Thyroid gland (tissue), 4 donors: Measurements from ENCODE around the gene COX6A1. TPM values are rescaled to one million over a fixed set of nuclear protein-coding genes. Genes with fewer than 3 reads are reported as not detected.
A peak's percentile ranks its signal among the peaks of the same experiment; 100 is the strongest.

Source experiments
- DNase-seq, 2 donors: peaks; one replicate each; pipeline ENCODE4 v3.0.0-alpha.2; 2019
- H3K27ac ChIP-seq, 3 donors: fragments of 200-600 bp; sonication (generic); 1 replicate in 2 of 3; 2 replicates in 1 of 3; pipeline ENCODE4 v1.5.1; 2016 to 2019; ENCODE audit warnings: mild to moderate bottlenecking in 1 of 3, moderate library complexity in 1 of 3
- H3K27me3 ChIP-seq: fragments of 200-600 bp; sonication (generic); one replicate; pipeline ENCODE4 v1.5.1; 2019
- H3K36me3 ChIP-seq, 2 donors: fragments of 200-600 bp; sonication (generic); one replicate each; pipeline ENCODE4 v1.5.1; 2016 to 2019
- H3K4me1 ChIP-seq, 2 donors: fragments of 200-600 bp; sonication (generic); one replicate each; pipeline ENCODE4 v1.5.1; 2017 to 2019
- H3K4me3 ChIP-seq, 3 donors: fragments of 200-600 bp; sonication (generic); replicated peaks in 1 of 3; 1 replicate in 2 of 3; 2 replicates in 1 of 3; pipeline ENCODE4 v1.5.1; 2016; ENCODE audit warnings: mild to moderate bottlenecking in 1 of 3
- H3K9me3 ChIP-seq: fragments of 200-600 bp; sonication (generic); one replicate; pipeline ENCODE4 v1.5.1; 2017
- CTCF ChIP-seq, 6 experiments: fragments of 200-600 bp in 3 of 6; fragments of 450-650 bp in 3 of 6; sonication (generic) in 3 of 6; IDR thresholded peaks; one replicate each; pipeline ENCODE4 v1.5.1; 2016 to 2019; ENCODE audit warnings: antibody characterized with exemption in 6 of 6, mild to moderate bottlenecking in 2 of 6, inconsistent platforms in 1 of 6, moderate library complexity in 1 of 6
- POLR2A ChIP-seq, 2 donors: fragments of 450-650 bp; IDR thresholded peaks; one replicate each; pipeline ENCODE4 v1.6.1; 2017; ENCODE audit warnings: antibody characterized with exemption in 2 of 2, mild to moderate bottlenecking in 2 of 2, moderate library complexity in 1 of 2
- WGBS, 2 donors: methylation state at CpG; one replicate each; pipeline ENCODE4 v1.1.5; 2017; 5-methylcytosine and 5-hydroxymethylcytosine counted together
- intact Hi-C: fragments of 100-400 bp; cut with DNase I; formaldehyde crosslinking; loops from one replicate; pipeline ENCODE4 v1.15.1; 2023
- total RNA-seq, 4 donors: library from RNA; depleted of rRNA; stranded (reverse); fragments of >200 nt; gene quantifications; one replicate each; pipeline ENCODE4 v1.2.3, GENCODE V29; 2016

Gene COX6A1
- total RNA-seq, 4 donors from 2014 or later, result 511 to 1,033 (median 687) TPM

- Histone ChIP-seq H3K4me3 (no peak overlapping the region), H3K27ac (no peak overlapping the region), H3K36me3 (peaks cover 6 to 7% of the 10 kb centered on the region in 2 donors), H3K27me3 (no peaks in the 10 kb centered on the region), H3K4me1 (no peaks in the 10 kb centered on the region), H3K9me3 (no peaks in the 10 kb centered on the region)
- WGBS, 2 donors, result 92 to 94% methylated on average over 3 of the region's 3 CpGs
- TF ChIP-seq CTCF (IDR thresholded peaks at IDR 0.05) (no peak), POLR2A (IDR thresholded peaks at IDR 0.05) (no peak)
- DNase-seq, result no peak
- intact Hi-C loops, result no loop called here
Measured at GRCh38 chr12:120453060-120453750, 15.3 kb downstream of the COX6A1 start.

GRCh38 chr12:120453977-120454376 is 16.1 kb downstream of the COX6A1 start:
- DNase-seq, result no peak
- no peaks in the 10 kb centered on the region for H3K27me3 ChIP-seq
- H3K36me3 ChIP-seq, result peaks cover 12 to 14% of the 10 kb centered on the region in 2 donors
- intact Hi-C loops, result no loop called here
- no peak overlapping the region for H3K4me3 ChIP-seq
- H3K27ac ChIP-seq, result no peak overlapping the region
- peak in 5 of 6 experiments; percentile 4 to 58 (median 36) for TF ChIP-seq CTCF (IDR thresholded peaks at IDR 0.05)
- no peak for TF ChIP-seq POLR2A (IDR thresholded peaks at IDR 0.05)
- no peaks in the 10 kb centered on the region for H3K4me1 ChIP-seq
- 71 to 81% methylated on average over 4 of the region's 4 CpGs for WGBS, 2 donors
- no peaks in the 10 kb centered on the region for H3K9me3 ChIP-seq

- DNase-seq, result no peak
- Histone ChIP-seq H3K36me3 (peaks cover 24 to 26% of the 10 kb centered on the region in 2 donors), H3K4me1 (no peaks in the 10 kb centered on the region), H3K27ac (no peak overlapping the region), H3K9me3 (no peaks in the 10 kb centered on the region), H3K4me3 (no peak overlapping the region), H3K27me3 (no peaks in the 10 kb centered on the region)
- WGBS, 2 donors, result 79 to 82% methylated on average over 7 of the region's 7 CpGs
- intact Hi-C loops, result no loop called here
- TF ChIP-seq POLR2A (IDR thresholded peaks at IDR 0.05), result no peak
- no peak for TF ChIP-seq CTCF (IDR thresholded peaks at IDR 0.05)
Measured at GRCh38 chr12:120455302-120455701, 17.4 kb downstream of the COX6A1 start.

- H3K4me1 ChIP-seq, result no peaks in the 10 kb centered on the region
- peaks cover 38 to 40% of the 10 kb centered on the region in 2 donors for H3K36me3 ChIP-seq
- DNase-seq, result no peak
- no peak overlapping the region for H3K4me3 ChIP-seq
- no peak for TF ChIP-seq CTCF (IDR thresholded peaks at IDR 0.05)
- TF ChIP-seq POLR2A (IDR thresholded peaks at IDR 0.05), result no peak
- WGBS, 2 donors, result 87% methylated on average over 6 of the region's 6 CpGs
- no peaks in the 10 kb centered on the region for H3K27me3 ChIP-seq
- H3K9me3 ChIP-seq, result no peaks in the 10 kb centered on the region
- intact Hi-C loops, result no loop called here
- no peak overlapping the region for H3K27ac ChIP-seq
Measured at GRCh38 chr12:120457133-120457532, 19.2 kb downstream of the COX6A1 start.

GRCh38 chr12:120460157-120460556 is 22.2 kb downstream of the COX6A1 start:
- Histone ChIP-seq H3K27me3 (no peaks in the 10 kb centered on the region), H3K4me3 (no peak overlapping the region), H3K27ac (no peak overlapping the region), H3K36me3 (peaks cover 69 to 70% of the 10 kb centered on the region in 2 donors), H3K4me1 (no peaks in the 10 kb centered on the region), H3K9me3 (no peaks in the 10 kb centered on the region)
- 94 to 98% methylated on average over 3 of the region's 3 CpGs for WGBS, 2 donors
- TF ChIP-seq CTCF (IDR thresholded peaks at IDR 0.05) (no peak), POLR2A (IDR thresholded peaks at IDR 0.05) (no peak)
- intact Hi-C loops, result no loop called here
- no peak for DNase-seq
